Left ventricle myocardium inferior (tissue), 1 donor: Measurements from ENCODE around the gene TBC1D19. TPM values are rescaled to one million over a fixed set of nuclear protein-coding genes. Genes with fewer than 3 reads are reported as not detected.
"Not testable (repeated sequence)": the region's sequence is repeated elsewhere in the genome, so short reads cannot be mapped to it uniquely, and the experiment has no call there.

Source experiments
- DNase-seq: peaks from one replicate; pipeline ENCODE4 v3.0.0-alpha.2; 2020
- H3K27ac ChIP-seq: fragments of 200-600 bp; replicated peaks from 2 replicates; pipeline ENCODE4 v1.8.0; 2021
- H3K27me3 ChIP-seq: fragments of 200-600 bp; 2 replicates; pipeline ENCODE4 v1.8.0; 2021; ENCODE audit warnings: low read depth
- H3K36me3 ChIP-seq: fragments of 200-600 bp; 2 replicates; pipeline ENCODE4 v1.8.0; 2021
- H3K4me1 ChIP-seq: fragments of 200-600 bp; 2 replicates; pipeline ENCODE4 v1.8.0; 2021
- H3K4me3 ChIP-seq: fragments of 200-600 bp; 2 replicates; pipeline ENCODE4 v1.8.0; 2021; ENCODE audit warnings: mild to moderate bottlenecking, moderate library complexity
- H3K9me3 ChIP-seq: fragments of 200-600 bp; replicated peaks from 2 replicates; pipeline ENCODE4 v1.8.0; 2021
- CTCF ChIP-seq: fragments of 200-600 bp; IDR thresholded peaks from 2 replicates; pipeline ENCODE4 v1.8.0; 2021; ENCODE audit warnings: antibody characterized with exemption, mild to moderate bottlenecking, borderline replicate concordance
- intact Hi-C: fragments of 100-400 bp; cut with micrococcal nuclease; formaldehyde crosslinking; loops from one replicate; pipeline ENCODE4 v1.11.0; 2022
- total RNA-seq: library from RNA; stranded (reverse); fragmentation: NEBNext Ultra II Directional; extraction: Animal tissue kit (Norgen Biotek cat#: 25700); gene quantifications from one replicate; pipeline ENCODE4 v1.2.1, GENCODE V29; 2021
- donor health status: DM: no; HTN: yes; CAD: no; lungs with severe emphysema.

The TBC1D19 gene
- total RNA-seq, 1 donor from 2014 or later, result 8.6 TPM

DNA sequence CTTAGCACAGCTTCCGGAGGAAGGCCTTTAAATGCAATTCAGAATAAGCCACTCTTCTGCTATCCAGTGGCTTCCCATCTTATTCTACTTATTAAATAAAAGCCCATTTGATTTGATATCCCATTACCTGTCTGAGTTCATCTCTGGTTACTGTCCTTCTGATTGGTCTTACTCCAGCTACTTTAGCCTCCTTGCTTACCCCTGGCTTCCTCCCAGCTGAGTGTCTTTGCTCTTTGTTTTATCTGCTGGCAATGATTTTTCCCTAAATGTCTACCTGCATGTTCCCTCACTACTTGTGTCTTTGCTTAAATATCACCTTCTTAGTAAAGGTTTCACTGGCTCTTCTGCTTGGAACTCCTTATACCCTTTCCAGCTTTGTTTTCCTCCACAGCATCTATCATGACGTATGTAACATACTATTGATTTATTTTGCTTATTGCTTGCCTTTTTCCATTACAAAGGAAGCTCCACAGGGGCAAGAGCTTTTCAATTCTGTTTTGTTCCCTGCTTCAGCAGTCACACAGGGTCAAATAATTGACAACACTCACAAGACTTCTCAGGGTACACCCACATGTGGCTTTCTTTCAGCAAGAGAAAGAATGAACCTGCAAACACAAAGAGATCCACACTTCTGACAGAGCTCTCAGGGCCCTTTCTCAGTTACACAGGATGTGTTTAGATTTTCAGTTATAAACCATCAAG is 63.8 kb downstream of the TBC1D19 start:
- no peak for DNase-seq
- no peaks in the 10 kb centered on the region for H3K9me3 ChIP-seq
- H3K36me3 ChIP-seq, result peaks cover 6% of the 10 kb centered on the region
- intact Hi-C loops, result no loop called here
- H3K27ac ChIP-seq, result no peak overlapping the region
- no peak for TF ChIP-seq CTCF
- H3K27me3 ChIP-seq, result no peaks in the 10 kb centered on the region
- H3K4me1 ChIP-seq, result no peaks in the 10 kb centered on the region
- no peak overlapping the region for H3K4me3 ChIP-seq

DNA sequence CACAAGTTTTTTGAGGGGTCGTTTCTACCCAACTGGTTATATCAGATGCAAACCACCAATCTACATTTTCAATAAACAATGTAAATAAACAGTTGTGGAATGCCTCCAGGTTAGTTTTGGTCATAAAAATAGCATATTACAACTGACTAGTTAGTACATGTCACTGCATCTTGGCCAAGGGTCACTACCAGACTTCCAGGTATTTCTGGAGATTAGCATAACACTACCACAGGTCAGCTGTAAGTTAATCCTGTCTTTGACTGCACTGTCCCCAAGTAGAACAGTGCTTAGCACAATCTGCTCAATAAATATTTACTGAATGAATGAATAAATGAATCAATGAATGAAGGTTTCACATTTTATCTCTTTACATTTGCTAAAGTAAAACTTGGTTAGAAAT is 64.4 kb downstream of the TBC1D19 start:
- Histone ChIP-seq H3K4me1 (no peaks in the 10 kb centered on the region), H3K27me3 (no peaks in the 10 kb centered on the region), H3K4me3 (no peak overlapping the region), H3K36me3 (peaks cover 6% of the 10 kb centered on the region), H3K9me3 (peaks cover 3% of the 10 kb centered on the region), H3K27ac (no peak overlapping the region)
- intact Hi-C loops, result no loop called here
- TF ChIP-seq CTCF, result no peak
- no peak for DNase-seq

- H3K27ac ChIP-seq, result no peak overlapping the region
- no peak overlapping the region for H3K4me3 ChIP-seq
- H3K4me1 ChIP-seq, result no peaks in the 10 kb centered on the region
- no peak for DNase-seq
- H3K9me3 ChIP-seq, result peaks cover 19% of the 10 kb centered on the region
- H3K36me3 ChIP-seq, result peaks cover 42% of the 10 kb centered on the region
- intact Hi-C loops, result no loop called here
- no peak for TF ChIP-seq CTCF
- no peaks in the 10 kb centered on the region for H3K27me3 ChIP-seq
Observed at GRCh38 chr4:26660261-26660660, 76.4 kb downstream of the TBC1D19 start.

DNA sequence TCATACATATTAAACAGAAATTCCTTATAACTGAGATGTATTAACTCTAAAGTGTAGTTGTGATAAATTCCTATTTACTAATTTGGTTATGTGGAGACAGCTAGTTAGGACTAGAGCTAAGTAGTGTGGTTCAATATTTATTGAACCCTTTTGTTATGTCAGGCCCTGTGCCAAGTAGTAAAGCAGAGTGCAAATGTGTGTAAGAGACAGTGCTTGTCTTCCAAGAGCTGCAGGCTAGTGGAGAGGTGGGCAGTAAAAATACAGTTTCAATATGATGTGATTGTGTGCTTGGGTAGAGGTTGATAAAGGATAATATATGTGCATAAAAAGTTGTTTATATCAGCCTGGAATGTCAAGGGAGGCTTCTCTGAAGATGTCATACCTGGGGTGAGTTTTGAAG is 80.0 kb downstream of the TBC1D19 start:
- TF ChIP-seq CTCF, result no peak

DNA sequence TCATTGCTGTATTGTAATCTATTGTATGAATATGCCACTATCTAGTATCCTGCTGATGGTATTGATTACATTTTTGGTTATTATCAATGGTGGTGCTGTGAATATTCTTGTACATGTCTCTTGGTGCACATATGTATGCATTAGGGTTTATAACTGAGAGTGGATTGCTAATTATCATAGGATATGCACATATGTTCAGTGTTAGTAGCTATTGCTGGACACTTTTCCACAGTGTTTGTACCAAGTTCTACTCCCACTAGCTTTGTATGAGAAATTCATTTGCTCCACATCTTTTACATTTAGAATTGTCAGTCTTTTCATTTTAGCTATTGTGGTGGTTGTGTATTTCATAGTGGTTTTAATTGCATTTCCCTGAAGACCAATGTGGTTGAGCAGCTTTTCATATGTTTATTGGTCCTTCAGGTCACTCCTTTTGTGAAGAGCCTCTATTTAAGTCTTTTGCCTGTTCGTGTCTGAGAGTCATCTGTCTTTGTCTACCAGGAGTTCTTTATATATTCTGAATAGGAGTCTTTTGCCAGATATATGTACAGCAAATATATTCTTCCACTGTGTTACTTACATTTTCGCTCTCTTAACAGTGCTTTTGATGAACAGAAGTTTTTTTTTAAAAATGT is 87.1 kb downstream of the TBC1D19 start:
- Histone ChIP-seq H3K4me1 (no peaks in the 10 kb centered on the region), H3K27ac (no peak overlapping the region), H3K27me3 (no peaks in the 10 kb centered on the region), H3K9me3 (no peaks in the 10 kb centered on the region), H3K4me3 (no peak overlapping the region), H3K36me3 (peaks cover 9% of the 10 kb centered on the region)
- intact Hi-C loops, result no loop called here
- no peak for TF ChIP-seq CTCF
- DNase-seq, result no peak

More for the DNA sequence above, 80.0 kb downstream of the TBC1D19 start:
- H3K4me1 ChIP-seq, result no peaks in the 10 kb centered on the region
- no peaks in the 10 kb centered on the region for H3K9me3 ChIP-seq
- H3K4me3 ChIP-seq, result no peak overlapping the region
- intact Hi-C loops, result no loop called here
- DNase-seq, result no peak
- H3K27ac ChIP-seq, result no peak overlapping the region
- H3K36me3 ChIP-seq, result peaks cover 27% of the 10 kb centered on the region
- H3K27me3 ChIP-seq, result no peaks in the 10 kb centered on the region

- H3K4me1 ChIP-seq, H3K27me3 ChIP-seq, intact Hi-C loops, DNase-seq, H3K4me3 ChIP-seq, H3K9me3 ChIP-seq, H3K27ac ChIP-seq: not testable (repeated sequence)
- H3K36me3 ChIP-seq, result peaks cover 28% of the 10 kb centered on the region
Observed at GRCh38 chr4:26679040-26679695, 95.3 kb downstream of the TBC1D19 start.
